Endothelial cell of umbilical vein (primary cell): ENCODE results near the gene SENP6.

ENCODE experiments used
- CTCF ChIP-seq, 2 donors: IDR thresholded peaks; 1 replicate in 1 of 2; 2 replicates in 1 of 2; pipeline ENCODE4 v1.5.1; 2011; ENCODE audit warnings: low read length in 2 of 2, mild to moderate bottlenecking in 2 of 2, moderate library complexity in 2 of 2, control low read depth in 1 of 2, inconsistent platforms in 1 of 2, low read depth in 1 of 2; ENCODE audit not compliant: insufficient read depth in 1 of 2; ENCODE audit errors: extremely low read depth in 1 of 2
- EZH2 ChIP-seq: IDR thresholded peaks from 2 replicates; pipeline ENCODE4 v1.6.1; 2012; ENCODE audit warnings: borderline replicate concordance, low read depth, mild to moderate bottlenecking, moderate library complexity, low read length, inconsistent platforms; ENCODE audit not compliant: severe bottlenecking
- GATA2 ChIP-seq: IDR thresholded peaks from 2 replicates; pipeline ENCODE4 v1.7.0; 2011; ENCODE audit warnings: low read depth, mild to moderate bottlenecking, moderate library complexity, mixed read lengths, low read length; ENCODE audit not compliant: insufficient read length, insufficient read depth
- JUN ChIP-seq: IDR thresholded peaks from 2 replicates; pipeline ENCODE4 v1.6.1; 2011; ENCODE audit warnings: borderline replicate concordance, low read depth; ENCODE audit not compliant: insufficient read length, insufficient read depth
- MYC ChIP-seq: IDR thresholded peaks from one replicate; pipeline ENCODE4 v1.6.1; 2011; ENCODE audit warnings: mild to moderate bottlenecking, low read depth, low read length
- POLR2A ChIP-seq: IDR thresholded peaks from 2 replicates; pipeline ENCODE4 v1.6.1; 2012; ENCODE audit warnings: low read depth, mild to moderate bottlenecking, control low read depth, low read length
- POLR2AphosphoS5 ChIP-seq: IDR thresholded peaks from 2 replicates; pipeline ENCODE4 v1.6.1; 2012; ENCODE audit warnings: low read depth, mild to moderate bottlenecking, control low read depth, low read length, moderate library complexity; ENCODE audit not compliant: insufficient read depth

- TF ChIP-seq CTCF (IDR thresholded peaks at IDR 0.05; ENCODE audit: extremely low read depth in 1 of 2, insufficient read depth in 1 of 2, low read depth in 1 of 2, low read length in 2 of 2): no peak
- no peak for TF ChIP-seq EZH2
- TF ChIP-seq POLR2A: no peak
- TF ChIP-seq GATA2: no peak
- no peak for TF ChIP-seq POLR2AphosphoS5
- TF ChIP-seq JUN: no peak
- no peak for TF ChIP-seq MYC
Measured at GRCh38 chr6:75673884-75674283, 72.2 kb downstream of the SENP6 start.
